Fibroblast of skin of back (primary cell): ENCODE results near the gene SLFN5.
A peak's percentile ranks its signal among the peaks of the same experiment; 100 is the strongest.
"Not testable (repeated sequence)": the region's sequence is repeated elsewhere in the genome, so short reads cannot be mapped to it uniquely, and the experiment has no call there.

Experiments
- DNase-seq: peaks from one replicate; pipeline ENCODE4 v3.0.0-alpha.2; 2013

The SLFN5 gene

DNA sequence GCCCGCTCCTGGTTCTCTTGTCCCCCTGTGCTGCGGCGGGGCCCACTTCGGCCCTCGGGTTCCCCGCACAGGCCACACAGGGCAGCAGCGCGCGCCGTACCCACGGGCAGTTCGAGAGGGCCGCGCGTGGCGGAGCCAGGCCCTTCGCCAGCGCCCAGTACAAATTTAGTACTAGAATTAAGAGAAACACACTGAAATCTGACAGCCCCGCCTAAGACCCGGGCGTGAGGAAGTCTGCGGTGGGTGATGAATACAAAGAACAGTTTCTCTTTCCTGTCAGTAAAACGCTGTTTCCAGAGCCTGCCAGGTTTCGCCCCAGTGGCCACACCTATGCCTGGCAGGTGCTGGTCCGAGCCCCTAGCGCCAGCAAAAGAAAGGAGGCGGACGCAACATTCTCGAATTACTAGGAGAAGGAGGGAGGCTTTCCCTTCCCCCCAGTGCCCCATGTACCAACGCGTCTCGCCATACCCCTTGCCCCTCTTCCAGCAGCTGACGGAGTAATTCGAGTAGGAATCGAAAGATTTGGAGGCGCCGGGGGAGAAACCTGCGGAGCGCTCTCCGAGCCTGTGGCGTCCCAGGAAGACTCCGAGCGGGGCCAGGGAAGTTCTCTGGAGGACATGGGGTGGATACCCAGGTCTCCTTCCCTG, 591 bp upstream of the SLFN5 start:
- DNase-seq: peak; percentile 43

DNA sequence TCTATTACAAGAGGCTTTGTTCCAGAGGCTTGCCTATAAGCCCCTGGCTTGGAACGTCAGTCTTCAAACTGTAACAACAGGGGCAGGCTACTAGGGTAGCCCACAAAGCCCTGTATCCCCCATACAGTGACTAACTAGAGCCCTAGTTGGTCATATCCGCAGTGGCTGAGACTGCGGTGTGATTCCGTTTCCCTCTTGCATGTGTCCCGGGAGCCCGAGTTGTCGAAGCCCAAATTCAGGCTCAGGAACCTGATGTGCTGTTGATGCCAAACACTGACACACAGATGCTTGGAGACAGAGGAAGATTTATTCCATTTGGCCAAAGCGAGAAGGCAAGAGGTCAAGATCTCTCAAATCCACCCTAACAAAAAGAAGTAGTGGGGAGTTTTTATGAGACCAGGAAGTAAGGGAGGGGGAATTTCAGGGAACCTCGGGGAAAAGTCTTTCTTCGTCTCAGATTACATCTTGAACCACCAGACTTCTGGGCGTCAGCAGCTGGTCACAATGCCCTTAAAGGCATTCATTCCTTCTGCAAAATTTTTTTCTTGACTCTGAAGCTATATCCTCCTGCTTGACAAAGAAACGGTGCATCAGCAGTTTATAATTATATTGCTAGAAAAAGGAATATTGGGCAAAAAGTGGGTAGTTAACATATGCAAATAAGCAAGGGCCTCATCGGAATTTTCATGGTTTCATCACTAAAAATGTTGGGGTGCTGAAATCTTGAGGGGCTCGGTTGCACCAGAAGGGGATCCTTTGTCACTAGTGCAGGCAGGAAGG, 879 bp downstream of the SLFN5 start:
- DNase-seq: peak; percentile 75

- peak; percentile 96 for DNase-seq
Measured at GRCh38 chr17:35244341-35245195, 1.7 kb downstream of the SLFN5 start.

GRCh38 chr17:35245196-35245486, 2.3 kb downstream of the SLFN5 start:
- DNase-seq: peak; percentile 97

GRCh38 chr17:35252651-35253050, 9.8 kb downstream of the SLFN5 start:
- no peak for DNase-seq

- peak; percentile 94 for DNase-seq
Measured at GRCh38 chr17:35254107-35254773, 11.4 kb downstream of the SLFN5 start.

DNA sequence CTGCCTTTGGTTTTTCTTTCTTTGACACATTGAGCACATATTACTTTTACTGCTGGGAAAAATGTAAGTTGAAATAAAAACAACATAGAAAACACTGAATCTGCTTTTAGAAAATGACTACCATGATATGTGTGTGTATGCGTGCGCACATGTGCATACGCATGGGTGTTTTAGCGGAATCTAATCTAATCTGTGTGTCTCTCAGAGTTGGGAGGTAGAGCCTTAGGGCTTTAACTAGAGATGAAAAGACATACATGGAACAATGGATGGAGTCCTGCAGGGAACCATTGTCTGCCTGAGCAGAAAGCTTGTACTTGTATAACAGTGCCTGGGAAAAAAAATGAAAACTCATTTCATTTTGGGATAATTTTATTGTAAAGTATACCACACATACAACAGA, 12.4 kb downstream of the SLFN5 start:
- DNase-seq: no peak

GRCh38 chr17:35256629-35257028, 13.8 kb downstream of the SLFN5 start:
- DNase-seq: no peak

DNA sequence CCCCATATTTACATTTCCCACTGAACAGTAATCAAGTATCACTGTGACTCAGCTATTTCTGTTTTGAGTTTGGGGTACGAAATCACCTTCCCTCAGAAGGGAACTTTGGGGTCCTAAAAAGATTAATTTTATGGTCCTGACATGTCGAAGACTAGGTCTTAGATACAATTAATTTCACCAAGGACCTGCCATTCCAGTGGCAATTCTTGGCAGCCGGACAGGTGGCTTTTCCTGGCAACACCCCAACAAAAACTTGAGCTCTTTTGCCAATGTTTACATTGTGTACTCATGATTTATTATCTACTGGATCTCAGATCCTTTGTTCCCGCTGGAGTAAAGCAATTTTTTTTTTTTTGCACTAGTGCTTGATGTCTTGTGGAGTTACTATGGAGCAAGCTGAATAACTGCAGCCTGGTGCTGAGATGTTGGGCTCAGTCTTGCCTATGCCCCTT, 14.4 kb downstream of the SLFN5 start:
- DNase-seq: peak; percentile 25

GRCh38 chr17:35259001-35259400, 16.1 kb downstream of the SLFN5 start:
- DNase-seq: no peak

DNA sequence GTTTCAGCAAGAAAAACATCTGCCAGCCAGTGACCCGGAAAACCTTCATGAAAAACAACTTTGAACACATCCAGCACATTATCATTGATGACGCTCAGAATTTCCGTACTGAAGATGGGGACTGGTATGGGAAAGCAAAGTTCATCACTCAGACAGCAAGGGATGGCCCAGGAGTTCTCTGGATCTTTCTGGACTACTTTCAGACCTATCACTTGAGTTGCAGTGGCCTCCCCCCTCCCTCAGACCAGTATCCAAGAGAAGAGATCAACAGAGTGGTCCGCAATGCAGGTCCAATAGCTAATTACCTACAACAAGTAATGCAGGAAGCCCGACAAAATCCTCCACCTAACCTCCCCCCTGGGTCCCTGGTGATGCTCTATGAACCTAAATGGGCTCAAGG, 22.2 kb downstream of the SLFN5 start:
- DNase-seq: no peak

- no peak for DNase-seq
Measured at GRCh38 chr17:35265566-35266141, 22.8 kb downstream of the SLFN5 start.

DNA sequence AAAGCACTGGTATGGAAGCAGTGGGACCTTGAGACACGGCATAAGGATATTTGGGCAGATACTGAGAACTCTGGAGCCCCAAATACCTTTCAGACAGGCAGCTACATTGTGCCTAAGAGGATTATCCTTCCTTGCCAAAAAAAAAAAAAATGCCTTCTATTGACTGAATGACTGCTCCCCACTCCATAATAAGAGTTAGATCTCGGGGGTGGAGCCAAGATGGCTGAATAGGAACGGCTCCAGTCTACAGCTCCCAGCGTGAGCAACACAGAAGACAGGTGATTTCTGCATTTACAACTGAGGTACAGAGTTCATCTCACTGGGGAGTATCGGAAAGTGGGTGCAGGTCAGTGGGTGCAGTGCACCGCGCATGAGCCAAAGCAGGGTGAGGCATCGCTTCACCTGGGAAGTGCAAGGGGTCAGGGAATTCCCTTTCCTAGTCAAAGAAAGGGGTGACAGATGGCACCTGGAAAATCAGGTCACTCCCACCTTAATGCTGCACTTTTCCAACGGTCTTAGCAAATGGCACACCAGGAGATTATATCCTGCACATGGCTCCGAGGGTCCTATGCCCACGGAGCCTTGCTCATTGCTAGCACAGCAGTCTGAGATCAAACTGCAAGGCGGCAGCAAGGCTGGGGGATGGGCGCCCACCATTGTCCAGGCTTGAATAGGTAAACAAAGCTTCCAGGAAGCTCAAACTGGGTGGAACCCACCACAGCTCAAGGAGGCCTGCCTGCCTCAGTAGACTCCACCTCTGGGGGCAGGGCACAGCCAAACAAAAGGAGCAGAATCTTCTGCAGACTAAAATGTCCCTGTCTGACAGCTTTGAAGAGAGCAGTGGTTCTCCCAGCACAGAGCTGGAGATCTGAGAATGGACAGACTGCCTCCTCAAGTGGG, 31.5 kb downstream of the SLFN5 start:
- not testable (repeated sequence) for DNase-seq

- not testable (repeated sequence) for DNase-seq
Measured at GRCh38 chr17:35278454-35278853, 35.6 kb downstream of the SLFN5 start.

DNA sequence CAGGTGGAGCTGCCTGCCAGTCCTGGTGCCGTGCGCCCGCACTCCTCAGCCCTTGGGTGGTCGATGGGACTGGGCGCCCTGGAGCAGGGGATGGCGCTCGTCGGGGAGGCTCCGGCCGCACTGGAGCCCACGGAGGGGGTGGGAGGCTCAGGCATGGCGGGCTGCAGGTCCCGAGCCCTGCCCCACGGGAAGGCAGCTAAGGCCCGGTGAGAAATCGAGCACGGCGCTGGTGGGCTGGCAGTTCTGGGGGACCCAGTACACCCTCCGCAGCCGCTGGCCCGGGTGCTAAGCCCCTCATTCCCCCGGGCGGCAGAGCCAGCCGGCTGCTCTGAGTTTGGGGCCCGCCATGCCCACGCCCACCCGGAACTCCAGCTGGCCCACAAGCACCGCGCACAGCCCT, 36.0 kb downstream of the SLFN5 start:
- not testable (repeated sequence) for DNase-seq

GRCh38 chr17:35283767-35284166, 40.9 kb downstream of the SLFN5 start:
- no peak for DNase-seq

GRCh38 chr17:35284955-35285354, 42.1 kb downstream of the SLFN5 start:
- DNase-seq: no peak

- no peak for DNase-seq
Measured at GRCh38 chr17:35286120-35286781, 43.4 kb downstream of the SLFN5 start.

DNA sequence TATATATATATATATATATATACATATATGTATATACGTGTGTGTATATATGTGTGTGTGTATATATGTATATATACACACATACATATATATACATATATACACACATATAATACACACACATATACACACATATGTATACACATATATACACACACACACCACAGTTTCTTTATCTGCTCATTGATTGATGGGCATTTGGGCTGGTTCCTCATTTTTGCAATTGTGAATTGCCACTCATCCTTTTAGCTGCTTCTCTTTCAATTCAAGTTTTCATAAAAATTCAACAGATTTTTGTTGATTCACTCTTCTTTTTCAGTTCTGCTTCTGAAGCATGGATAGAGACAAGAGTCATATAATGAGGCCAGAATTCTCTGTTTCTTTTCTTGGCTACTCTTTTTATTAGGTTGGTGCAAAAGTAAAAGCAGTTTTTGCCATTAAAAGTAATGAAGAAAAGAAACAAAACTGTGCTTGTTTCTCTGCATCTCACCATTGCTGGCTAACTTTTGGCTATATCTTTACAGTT, 44.5 kb downstream of the SLFN5 start:
- DNase-seq: no peak

DNA sequence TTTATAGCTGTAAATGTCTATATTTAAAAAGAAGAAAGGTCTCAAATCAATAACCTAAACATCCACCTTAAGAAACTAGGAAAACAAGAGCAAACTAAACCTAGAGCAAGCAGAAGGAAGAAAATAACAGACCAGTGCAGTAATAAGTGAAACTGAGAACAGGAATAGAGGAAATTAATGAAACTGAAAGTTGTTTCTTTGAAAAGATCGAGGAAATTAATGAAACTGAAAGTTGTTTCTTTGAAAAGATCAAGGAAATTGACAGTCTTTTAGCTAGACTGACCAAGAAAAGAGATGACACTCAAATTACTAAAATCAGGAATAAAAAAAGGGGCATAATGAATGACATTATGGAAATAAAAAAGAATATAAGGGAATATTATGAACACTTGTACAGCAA, 46.4 kb downstream of the SLFN5 start:
- no peak for DNase-seq

DNA sequence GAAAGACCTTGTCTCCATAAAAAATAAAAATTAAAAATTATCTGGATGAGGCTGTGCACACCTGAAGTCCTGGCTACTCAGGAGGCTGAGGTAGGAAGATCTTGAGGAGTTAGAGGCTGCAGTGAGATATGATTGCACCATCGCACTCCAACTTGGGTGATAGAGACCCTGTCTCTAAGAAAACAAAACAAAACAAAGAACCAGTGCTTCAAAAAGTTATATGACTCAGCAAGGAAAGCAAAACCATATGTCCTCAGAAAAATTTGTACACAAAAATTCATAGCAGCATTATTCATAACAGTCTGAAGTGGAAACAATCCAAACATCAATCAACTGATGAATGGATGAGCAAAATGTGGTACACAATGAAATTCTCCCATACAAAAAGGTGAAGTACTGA, 48.9 kb downstream of the SLFN5 start:
- DNase-seq: peak; percentile 62
